ENCODE data around the gene ZNF48.
A peak's percentile ranks its signal among the peaks of the same experiment; 100 is the strongest.

Gene ZNF48

GRCh38 chr16:30377812-30378235 is 17.4 kb upstream of the ZNF48 start:
- peak overlapping the region; percentile 76 for H3K4me3 ChIP-seq (ENCODE audit: low read depth, low read length)
- no peak for TF ChIP-seq CTCF (conservative IDR thresholded peaks at IDR 0.05; ENCODE audit: low read depth, low read length)
- peak; percentile 92 for DNase-seq (ENCODE audit: low read depth)

DNA sequence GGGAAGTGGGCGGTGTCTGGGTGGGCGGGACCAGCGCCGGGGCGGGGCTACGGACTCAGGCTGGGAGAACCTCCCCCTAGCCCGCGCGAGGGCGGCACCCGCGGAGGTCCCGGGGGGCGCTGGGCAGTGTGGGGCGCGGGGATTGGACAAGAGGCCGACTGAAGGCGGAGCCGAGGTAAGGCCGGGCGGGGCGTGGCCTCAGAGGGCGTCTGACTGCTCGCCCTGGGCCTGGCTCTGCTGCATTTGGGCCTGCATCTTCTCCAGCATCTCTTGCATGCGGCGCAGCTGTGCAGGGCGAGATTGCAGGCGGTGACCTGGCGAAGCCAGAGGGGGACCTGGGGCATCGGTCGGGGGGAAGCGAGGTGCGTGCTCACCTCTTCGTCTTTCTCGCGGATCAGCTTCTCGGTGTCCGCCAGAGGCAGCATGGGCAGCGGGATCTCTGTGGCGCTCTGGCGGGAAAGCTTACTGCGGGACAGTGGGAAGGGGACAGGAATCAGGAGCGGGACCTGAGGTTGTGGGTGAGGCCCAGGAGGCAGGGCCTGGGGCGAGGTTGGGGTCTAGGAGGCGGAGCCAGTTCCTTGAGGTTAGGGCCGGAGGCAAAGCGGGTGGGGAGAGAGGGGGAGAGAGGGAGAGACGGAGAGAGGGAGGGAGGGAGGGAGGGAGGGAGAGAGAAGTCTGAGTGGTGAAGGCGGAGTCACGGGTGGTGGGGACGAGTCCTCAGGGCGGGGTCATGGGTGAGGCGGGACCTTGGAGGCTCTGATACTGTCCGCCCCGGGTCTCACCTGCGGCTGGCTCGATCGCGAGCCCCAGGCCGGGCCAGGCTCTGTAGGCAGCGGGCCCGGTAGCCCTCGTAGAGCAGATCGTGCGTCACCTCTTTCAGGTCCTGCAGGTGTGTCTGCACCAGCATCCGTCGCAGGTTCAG is 16.7 kb upstream of the ZNF48 start:
- peak overlapping the region; percentile 76 for H3K4me3 ChIP-seq (ENCODE audit: low read depth, low read length)
- peak; percentile 99 for DNase-seq (ENCODE audit: low read depth)
- peak; percentile 47 for TF ChIP-seq CTCF (conservative IDR thresholded peaks at IDR 0.05; ENCODE audit: low read depth, low read length)

- TF ChIP-seq CTCF (conservative IDR thresholded peaks at IDR 0.05; ENCODE audit: low read depth, low read length): no peak
- H3K4me3 ChIP-seq (ENCODE audit: low read depth, low read length): peak overlapping the region; percentile 76
- DNase-seq (ENCODE audit: low read depth): no peak
Measured at GRCh38 chr16:30379158-30379783, 15.9 kb upstream of the ZNF48 start.

- DNase-seq (ENCODE audit: low read depth): no peak
- H3K4me3 ChIP-seq (ENCODE audit: low read depth, low read length): no peak overlapping the region
- TF ChIP-seq CTCF (conservative IDR thresholded peaks at IDR 0.05; ENCODE audit: low read depth, low read length): no peak
Measured at GRCh38 chr16:30380072-30380802, 15.0 kb upstream of the ZNF48 start.

DNA sequence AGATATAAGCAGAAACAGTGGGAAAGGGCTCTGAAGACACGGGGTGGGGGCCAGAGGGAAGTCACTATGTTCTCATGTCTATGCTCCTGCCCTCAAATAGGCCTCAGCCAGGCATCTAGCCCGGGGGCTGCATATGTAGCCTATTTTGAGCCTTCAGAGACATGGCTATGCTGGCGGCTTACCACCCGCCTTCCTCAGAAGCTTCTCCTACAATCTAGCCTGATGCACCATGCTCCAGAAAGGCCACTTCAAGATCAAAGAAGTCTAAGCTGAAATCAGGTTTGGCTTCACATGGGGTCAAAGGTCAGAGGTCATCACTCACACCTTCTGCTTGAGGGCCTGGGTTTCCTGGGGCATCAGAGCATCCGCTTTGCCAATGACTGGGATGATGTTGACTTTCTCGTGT is 14.4 kb upstream of the ZNF48 start:
- TF ChIP-seq CTCF (conservative IDR thresholded peaks at IDR 0.05; ENCODE audit: low read depth, low read length): no peak
- no peak overlapping the region for H3K4me3 ChIP-seq (ENCODE audit: low read depth, low read length)
- DNase-seq (ENCODE audit: low read depth): no peak

- no peak for TF ChIP-seq CTCF (conservative IDR thresholded peaks at IDR 0.05; ENCODE audit: low read depth, low read length)
- no peak overlapping the region for H3K4me3 ChIP-seq (ENCODE audit: low read depth, low read length)
- DNase-seq (ENCODE audit: low read depth): no peak
Measured at GRCh38 chr16:30381291-30382041, 13.8 kb upstream of the ZNF48 start.
